ENCODE results near the gene LGALS7. TPM values are rescaled to one million over a fixed set of nuclear protein-coding genes. Genes with fewer than 3 reads are reported as not detected.
"Not testable (repeated sequence)": the region's sequence is repeated elsewhere in the genome, so short reads cannot be mapped to it uniquely, and the experiment has no call there.

LGALS7 gene
- total and polyA plus RNA-seq, 2 of the 8 experiments (the other 6 are each of a cell fraction or from before 2014, with no cell fraction given), result 0.32 TPM; not detected in 1

DNA sequence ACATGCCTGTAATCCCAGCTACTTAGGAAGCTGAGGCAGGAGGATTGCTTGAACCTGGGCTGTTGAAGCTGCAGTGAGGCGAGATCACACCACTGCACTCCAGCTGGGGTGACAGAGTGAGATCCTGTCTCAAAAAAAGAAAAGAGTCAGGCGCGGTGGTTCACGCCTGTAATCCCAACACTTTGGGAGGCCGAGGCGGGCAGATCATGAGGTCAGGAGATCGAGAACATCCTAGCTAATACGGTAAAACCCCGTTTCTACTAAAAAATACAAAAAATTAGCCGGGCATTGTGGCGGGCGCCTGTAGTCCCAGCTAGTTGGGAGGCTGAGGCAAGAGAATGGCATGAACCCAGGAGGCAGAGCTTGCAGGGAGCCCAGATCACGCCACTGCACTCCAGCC lies 8.9 kb upstream of the LGALS7 start:
- ChIA-PET POLR2A (ENCODE audit: partially characterized antibody) (interaction anchor here (1.4 kb wide), 1 partner anchor 50 kb away, joined by 3 read pairs; the partner anchor contains the start of gene ECH1), CTCF (ENCODE audit: partially characterized antibody) (interaction anchor here (0.7 to 1.7 kb wide), 2 partner anchors 13 to 18 kb away, joined by 3 to 7 read pairs; no protein-coding TSS in a partner anchor)
- not testable (repeated sequence) for H4K8ac ChIP-seq (ENCODE audit: extremely low read depth, insufficient read depth, low read length); H3K79me2 ChIP-seq (ENCODE audit: control insufficient read depth in 1 of 2, insufficient read depth in 2 of 2, low read length in 2 of 2); H3K4me3 ChIP-seq (ENCODE audit: extremely low read depth in 1 of 4, insufficient read depth in 2 of 4, low read depth in 3 of 4, low read length in 4 of 4); H3K27ac ChIP-seq (ENCODE audit: low read depth, low read length); H3K79me1 ChIP-seq (ENCODE audit: low read depth, low read length); H2BK20ac ChIP-seq (ENCODE audit: low read length); DNase-seq (ENCODE audit: low read depth in 1 of 2, low spot score in 2 of 2); H4K5ac ChIP-seq (ENCODE audit: insufficient read length, low read depth, low read length); H2BK120ac ChIP-seq (replicated peaks; ENCODE audit: low read depth, low read length); H3K9me3 ChIP-seq (ENCODE audit: insufficient read depth in 2 of 2, low read depth in 1 of 2, low read length in 1 of 2); H3K4me2 ChIP-seq (ENCODE audit: insufficient read depth in 1 of 2, low read depth in 2 of 2, low read length in 2 of 2); H3K23ac ChIP-seq (ENCODE audit: insufficient read length); H4K20me1 ChIP-seq (replicated peaks in 1 of 2; ENCODE audit: control insufficient read depth in 1 of 2, insufficient read depth in 2 of 2, low read length in 2 of 2); H3K4ac ChIP-seq (replicated peaks; ENCODE audit: insufficient read length, low read depth, low read length); H2AFZ ChIP-seq (ENCODE audit: low read length); H3K14ac ChIP-seq (ENCODE audit: insufficient read length); H2BK12ac ChIP-seq (ENCODE audit: low read depth, low read length); H2BK15ac ChIP-seq (ENCODE audit: low read length); H3K4me1 ChIP-seq (replicated peaks in 1 of 4; ENCODE audit: control insufficient read depth in 3 of 4, insufficient read depth in 4 of 4, low read length in 3 of 4); FAIRE-seq; H3K18ac ChIP-seq (ENCODE audit: extremely low read depth, low read length); H3K23me2 ChIP-seq (ENCODE audit: low read depth, low read length); H3K56ac ChIP-seq (replicated peaks; ENCODE audit: insufficient read length, low read depth, low read length); H2AK5ac ChIP-seq (ENCODE audit: low read depth, low read length); H3K9ac ChIP-seq (replicated peaks in 1 of 4; ENCODE audit: extremely low read depth in 1 of 4, low read depth in 3 of 4, low read length in 3 of 4); H4K91ac ChIP-seq (replicated peaks; ENCODE audit: insufficient read length, low read length); H2BK5ac ChIP-seq (ENCODE audit: low read depth, low read length); H3K27me3 ChIP-seq (replicated peaks in 1 of 4; ENCODE audit: control insufficient read depth in 3 of 4, extremely low read depth in 1 of 4, insufficient read depth in 3 of 4, low read length in 3 of 4); H3K36me3 ChIP-seq (ENCODE audit: control insufficient read depth in 2 of 4, insufficient read depth in 4 of 4, low read length in 3 of 4)
- WGBS, 2 experiments (ENCODE audit: extremely low coverage in 1 of 2, insufficient coverage in 1 of 2, insufficient read length in 1 of 2, insufficient replicate concordance in 2 of 2, low coverage in 1 of 2, low lambda C conversion rate in 2 of 2, missing lambda C conversion rate in 1 of 2), result 96% methylated on average over 12 of the region's 13 CpGs; no CpG with 5 or more reads in 1 of the 2 experiments

Measured in H1 (cell line).